Stimulated activated memory B cell treated with anti-CD40 and anti-IgM and Interleukin-4, amounts not matched to agents 10 μg/mL and 1 μg/mL and 100 μg/mL, for 72 hours (primary cell): ENCODE results near the gene ACOT11.
A peak's percentile ranks its signal among the peaks of the same experiment; 100 is the strongest.

Source experiments
- ATAC-seq: fragments of 150-1000 bp; cut with Tn5 transposase; 2 replicates; pipeline ENCODE4 v1.10.0; 2021
- H3K27ac Mint-ChIP-seq: one replicate; pipeline ENCODE4 v1.8.0; 2022; ENCODE audit warnings: mild to moderate bottlenecking, mixed read lengths
- H3K27me3 Mint-ChIP-seq: one replicate; pipeline ENCODE4 v1.8.0; 2022; ENCODE audit warnings: mixed read lengths
- H3K36me3 Mint-ChIP-seq: one replicate; pipeline ENCODE4 v1.8.0; 2022; ENCODE audit warnings: mixed read lengths
- H3K4me1 Mint-ChIP-seq: one replicate; pipeline ENCODE4 v1.8.0; 2022; ENCODE audit warnings: mixed read lengths
- H3K4me3 Mint-ChIP-seq: one replicate; pipeline ENCODE4 v1.8.0; 2022; ENCODE audit warnings: mild to moderate bottlenecking, moderate library complexity, mixed read lengths
- H3K9me3 Mint-ChIP-seq: one replicate; pipeline ENCODE4 v1.8.0; 2022; ENCODE audit warnings: mixed read lengths

The ACOT11 gene

GRCh38 chr1:54567961-54568360 is 19.9 kb downstream of the ACOT11 start:
- H3K4me1 Mint-ChIP-seq: no peaks in the 10 kb centered on the region
- no peak for ATAC-seq
- H3K9me3 Mint-ChIP-seq: no peaks in the 10 kb centered on the region
- no peak overlapping the region for H3K27ac Mint-ChIP-seq
- peaks cover 37% of the 10 kb centered on the region for H3K27me3 Mint-ChIP-seq
- H3K36me3 Mint-ChIP-seq: no peaks in the 10 kb centered on the region
- no peak overlapping the region for H3K4me3 Mint-ChIP-seq

- Mint-ChIP-seq H3K4me3 (no peak overlapping the region), H3K27ac (no peak overlapping the region), H3K4me1 (no peaks in the 10 kb centered on the region), H3K9me3 (no peaks in the 10 kb centered on the region), H3K36me3 (no peaks in the 10 kb centered on the region), H3K27me3 (peaks cover 43% of the 10 kb centered on the region)
- ATAC-seq: no peak
These were observed 21.3 kb downstream of the ACOT11 start for GRCh38 chr1:54569339-54569738.

- Mint-ChIP-seq H3K4me1 (no peaks in the 10 kb centered on the region), H3K4me3 (no peak overlapping the region)
- no peak for ATAC-seq
These were observed 22.1 kb downstream of the ACOT11 start for GRCh38 chr1:54570161-54570560.

GRCh38 chr1:54571326-54571725 is 23.3 kb downstream of the ACOT11 start:
- ATAC-seq: no peak

More at GRCh38 chr1:54570161-54570560, 22.1 kb downstream of the ACOT11 start:
- no peaks in the 10 kb centered on the region for H3K9me3 Mint-ChIP-seq
- no peaks in the 10 kb centered on the region for H3K36me3 Mint-ChIP-seq
- peaks cover 52% of the 10 kb centered on the region for H3K27me3 Mint-ChIP-seq
- H3K27ac Mint-ChIP-seq: no peak overlapping the region

GRCh38 chr1:54571803-54572541 is 23.9 kb downstream of the ACOT11 start:
- Mint-ChIP-seq H3K27ac (no peak overlapping the region), H3K9me3 (no peaks in the 10 kb centered on the region), H3K36me3 (no peaks in the 10 kb centered on the region), H3K4me1 (no peaks in the 10 kb centered on the region), H3K27me3 (peaks cover 60% of the 10 kb centered on the region), H3K4me3 (no peak overlapping the region)
- ATAC-seq: no peak

More at GRCh38 chr1:54571326-54571725, 23.3 kb downstream of the ACOT11 start:
- no peak overlapping the region for H3K27ac Mint-ChIP-seq
- no peaks in the 10 kb centered on the region for H3K4me1 Mint-ChIP-seq
- H3K4me3 Mint-ChIP-seq: no peak overlapping the region
- H3K9me3 Mint-ChIP-seq: no peaks in the 10 kb centered on the region
- H3K27me3 Mint-ChIP-seq: peaks cover 60% of the 10 kb centered on the region
- no peaks in the 10 kb centered on the region for H3K36me3 Mint-ChIP-seq

GRCh38 chr1:54572542-54572850 is 24.5 kb downstream of the ACOT11 start:
- H3K4me1 Mint-ChIP-seq: no peaks in the 10 kb centered on the region
- no peak for ATAC-seq

GRCh38 chr1:54574158-54574778 is 26.2 kb downstream of the ACOT11 start:
- Mint-ChIP-seq H3K9me3 (no peaks in the 10 kb centered on the region), H3K36me3 (no peaks in the 10 kb centered on the region), H3K27me3 (peaks cover 44% of the 10 kb centered on the region), H3K4me1 (no peaks in the 10 kb centered on the region), H3K27ac (no peak overlapping the region), H3K4me3 (no peak overlapping the region)
- ATAC-seq: no peak

More at GRCh38 chr1:54572542-54572850, 24.5 kb downstream of the ACOT11 start:
- Mint-ChIP-seq H3K27me3 (peaks cover 56% of the 10 kb centered on the region), H3K4me3 (no peak overlapping the region), H3K9me3 (no peaks in the 10 kb centered on the region), H3K36me3 (no peaks in the 10 kb centered on the region), H3K27ac (no peak overlapping the region)

GRCh38 chr1:54575161-54575560 is 27.1 kb downstream of the ACOT11 start:
- H3K4me1 Mint-ChIP-seq: no peaks in the 10 kb centered on the region
- H3K27ac Mint-ChIP-seq: no peak overlapping the region
- ATAC-seq: no peak
- H3K27me3 Mint-ChIP-seq: peaks cover 38% of the 10 kb centered on the region
- no peaks in the 10 kb centered on the region for H3K9me3 Mint-ChIP-seq
- no peak overlapping the region for H3K4me3 Mint-ChIP-seq
- H3K36me3 Mint-ChIP-seq: no peaks in the 10 kb centered on the region

GRCh38 chr1:54575605-54576290 is 27.7 kb downstream of the ACOT11 start:
- no peak for ATAC-seq
- Mint-ChIP-seq H3K36me3 (no peaks in the 10 kb centered on the region), H3K4me1 (no peaks in the 10 kb centered on the region), H3K27me3 (peaks cover 38% of the 10 kb centered on the region), H3K4me3 (no peak overlapping the region), H3K27ac (no peak overlapping the region), H3K9me3 (no peaks in the 10 kb centered on the region)

- Mint-ChIP-seq H3K9me3 (no peaks in the 10 kb centered on the region), H3K27me3 (peaks cover 26% of the 10 kb centered on the region), H3K27ac (no peak overlapping the region), H3K36me3 (no peaks in the 10 kb centered on the region), H3K4me3 (no peak overlapping the region), H3K4me1 (no peaks in the 10 kb centered on the region)
- no peak for ATAC-seq
These were observed 29.6 kb downstream of the ACOT11 start for GRCh38 chr1:54577612-54578011.

- H3K4me1 Mint-ChIP-seq: no peaks in the 10 kb centered on the region
- ATAC-seq: no peak
- H3K36me3 Mint-ChIP-seq: no peaks in the 10 kb centered on the region
- H3K4me3 Mint-ChIP-seq: no peak overlapping the region
- H3K27me3 Mint-ChIP-seq: peaks cover 16% of the 10 kb centered on the region
- H3K27ac Mint-ChIP-seq: no peak overlapping the region
- no peaks in the 10 kb centered on the region for H3K9me3 Mint-ChIP-seq
These were observed 31.3 kb downstream of the ACOT11 start for GRCh38 chr1:54579337-54579781.

GRCh38 chr1:54580856-54581550 is 33.0 kb downstream of the ACOT11 start:
- no peaks in the 10 kb centered on the region for H3K27me3 Mint-ChIP-seq
- H3K4me1 Mint-ChIP-seq: no peaks in the 10 kb centered on the region
- H3K4me3 Mint-ChIP-seq: no peak overlapping the region
- no peak overlapping the region for H3K27ac Mint-ChIP-seq
- no peak for ATAC-seq
- no peaks in the 10 kb centered on the region for H3K36me3 Mint-ChIP-seq
- no peaks in the 10 kb centered on the region for H3K9me3 Mint-ChIP-seq

GRCh38 chr1:54581621-54582035 is 33.6 kb downstream of the ACOT11 start:
- H3K9me3 Mint-ChIP-seq: no peaks in the 10 kb centered on the region
- H3K27ac Mint-ChIP-seq: no peak overlapping the region
- H3K27me3 Mint-ChIP-seq: no peaks in the 10 kb centered on the region
- no peaks in the 10 kb centered on the region for H3K36me3 Mint-ChIP-seq
- H3K4me1 Mint-ChIP-seq: no peaks in the 10 kb centered on the region
- H3K4me3 Mint-ChIP-seq: no peak overlapping the region
- peak; percentile 2 for ATAC-seq

GRCh38 chr1:54582566-54583306 is 34.7 kb downstream of the ACOT11 start:
- no peak for ATAC-seq
- Mint-ChIP-seq H3K36me3 (no peaks in the 10 kb centered on the region), H3K4me1 (no peaks in the 10 kb centered on the region), H3K9me3 (no peaks in the 10 kb centered on the region), H3K27ac (no peak overlapping the region), H3K4me3 (no peak overlapping the region), H3K27me3 (no peaks in the 10 kb centered on the region)

GRCh38 chr1:54583307-54583686 is 35.3 kb downstream of the ACOT11 start:
- no peak overlapping the region for H3K4me3 Mint-ChIP-seq
- no peak for ATAC-seq

More at GRCh38 chr1:54583307-54583686, 35.3 kb downstream of the ACOT11 start:
- Mint-ChIP-seq H3K36me3 (no peaks in the 10 kb centered on the region), H3K27me3 (no peaks in the 10 kb centered on the region), H3K9me3 (no peaks in the 10 kb centered on the region), H3K27ac (no peak overlapping the region), H3K4me1 (no peaks in the 10 kb centered on the region)
